Fibroblast of pulmonary artery (primary cell): ENCODE measurements around the gene CRIM1.

Source experiments
- DNase-seq: peaks from one replicate; pipeline ENCODE4 v3.0.0-alpha.2; 2010; ENCODE audit warnings: low read depth
- H3K4me3 ChIP-seq: replicated peaks from 2 replicates; pipeline ENCODE4 v1.5.1; 2011; ENCODE audit warnings: low read depth, mild to moderate bottlenecking, control low read depth, low read length, moderate library complexity
- TF ChIP-seq, protein P1 (sequence below): IDR thresholded peaks from 2 replicates; pipeline ENCODE4 v1.5.1; 2011; ENCODE audit warnings: mild to moderate bottlenecking, control low read depth, low read length, inconsistent platforms; ENCODE audit errors: missing control alignments

The CRIM1 gene

DNA sequence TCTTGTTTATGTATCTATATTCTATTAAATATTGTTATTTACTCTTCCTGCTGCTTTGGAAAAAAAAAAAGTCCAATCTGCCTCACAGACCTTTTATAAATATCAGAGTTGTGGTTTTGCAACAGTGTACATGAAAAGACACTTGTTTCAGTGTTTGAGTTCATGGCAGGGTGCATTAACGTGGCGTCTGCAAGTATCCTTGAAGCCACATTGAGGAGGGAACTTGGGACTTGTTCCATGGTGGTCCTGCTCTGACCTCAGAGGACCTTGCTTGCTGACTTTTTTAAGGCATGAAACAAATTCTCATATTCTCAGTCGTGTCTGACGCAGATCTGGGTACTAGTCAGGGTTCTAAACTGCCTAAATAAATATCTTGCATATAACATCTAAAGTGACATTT, 55.1 kb downstream of the CRIM1 start:
- TF ChIP-seq, protein P1, sequence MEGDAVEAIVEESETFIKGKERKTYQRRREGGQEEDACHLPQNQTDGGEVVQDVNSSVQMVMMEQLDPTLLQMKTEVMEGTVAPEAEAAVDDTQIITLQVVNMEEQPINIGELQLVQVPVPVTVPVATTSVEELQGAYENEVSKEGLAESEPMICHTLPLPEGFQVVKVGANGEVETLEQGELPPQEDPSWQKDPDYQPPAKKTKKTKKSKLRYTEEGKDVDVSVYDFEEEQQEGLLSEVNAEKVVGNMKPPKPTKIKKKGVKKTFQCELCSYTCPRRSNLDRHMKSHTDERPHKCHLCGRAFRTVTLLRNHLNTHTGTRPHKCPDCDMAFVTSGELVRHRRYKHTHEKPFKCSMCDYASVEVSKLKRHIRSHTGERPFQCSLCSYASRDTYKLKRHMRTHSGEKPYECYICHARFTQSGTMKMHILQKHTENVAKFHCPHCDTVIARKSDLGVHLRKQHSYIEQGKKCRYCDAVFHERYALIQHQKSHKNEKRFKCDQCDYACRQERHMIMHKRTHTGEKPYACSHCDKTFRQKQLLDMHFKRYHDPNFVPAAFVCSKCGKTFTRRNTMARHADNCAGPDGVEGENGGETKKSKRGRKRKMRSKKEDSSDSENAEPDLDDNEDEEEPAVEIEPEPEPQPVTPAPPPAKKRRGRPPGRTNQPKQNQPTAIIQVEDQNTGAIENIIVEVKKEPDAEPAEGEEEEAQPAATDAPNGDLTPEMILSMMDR: no peak
- H3K4me3 ChIP-seq: no peak overlapping the region
- DNase-seq: no peak

DNA sequence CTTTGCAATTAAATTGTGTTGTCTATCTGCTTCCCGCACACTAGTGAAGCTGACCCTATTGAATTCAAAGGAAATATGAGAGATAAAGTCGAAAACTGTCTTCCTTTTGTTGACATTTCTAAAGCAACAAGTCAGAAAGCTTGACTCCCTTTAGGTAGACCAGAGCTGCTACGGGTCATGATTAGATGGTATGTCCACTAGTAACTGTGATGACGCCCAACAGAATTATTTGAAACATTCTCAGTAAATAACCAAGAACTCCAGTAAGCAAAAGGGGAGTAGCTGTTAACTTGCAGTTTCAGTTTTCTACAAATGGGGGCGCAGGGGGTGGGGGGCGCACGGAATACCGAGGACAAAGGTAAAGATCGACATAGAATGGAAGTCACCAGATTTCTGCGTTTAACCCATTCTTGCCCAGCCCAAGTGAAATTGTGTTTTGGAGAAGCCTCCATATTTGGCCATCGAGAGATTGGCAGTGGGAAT, 56.4 kb downstream of the CRIM1 start:
- peak; percentile 61 for DNase-seq
- TF ChIP-seq, protein P1: peak; percentile 10
- H3K4me3 ChIP-seq: no peak overlapping the region

- TF ChIP-seq, protein P1: no peak
- peak; percentile 71 for DNase-seq
- no peak overlapping the region for H3K4me3 ChIP-seq
These were observed 57.6 kb downstream of the CRIM1 start for GRCh38 chr2:36413218-36413617.

- no peak for DNase-seq
- H3K4me3 ChIP-seq: no peak overlapping the region
- TF ChIP-seq, protein P1: no peak
These were observed 58.7 kb downstream of the CRIM1 start for GRCh38 chr2:36414307-36414706.

- TF ChIP-seq, protein P1: no peak
- no peak overlapping the region for H3K4me3 ChIP-seq
- no peak for DNase-seq
These were observed 59.9 kb downstream of the CRIM1 start for GRCh38 chr2:36415381-36416022.

DNA sequence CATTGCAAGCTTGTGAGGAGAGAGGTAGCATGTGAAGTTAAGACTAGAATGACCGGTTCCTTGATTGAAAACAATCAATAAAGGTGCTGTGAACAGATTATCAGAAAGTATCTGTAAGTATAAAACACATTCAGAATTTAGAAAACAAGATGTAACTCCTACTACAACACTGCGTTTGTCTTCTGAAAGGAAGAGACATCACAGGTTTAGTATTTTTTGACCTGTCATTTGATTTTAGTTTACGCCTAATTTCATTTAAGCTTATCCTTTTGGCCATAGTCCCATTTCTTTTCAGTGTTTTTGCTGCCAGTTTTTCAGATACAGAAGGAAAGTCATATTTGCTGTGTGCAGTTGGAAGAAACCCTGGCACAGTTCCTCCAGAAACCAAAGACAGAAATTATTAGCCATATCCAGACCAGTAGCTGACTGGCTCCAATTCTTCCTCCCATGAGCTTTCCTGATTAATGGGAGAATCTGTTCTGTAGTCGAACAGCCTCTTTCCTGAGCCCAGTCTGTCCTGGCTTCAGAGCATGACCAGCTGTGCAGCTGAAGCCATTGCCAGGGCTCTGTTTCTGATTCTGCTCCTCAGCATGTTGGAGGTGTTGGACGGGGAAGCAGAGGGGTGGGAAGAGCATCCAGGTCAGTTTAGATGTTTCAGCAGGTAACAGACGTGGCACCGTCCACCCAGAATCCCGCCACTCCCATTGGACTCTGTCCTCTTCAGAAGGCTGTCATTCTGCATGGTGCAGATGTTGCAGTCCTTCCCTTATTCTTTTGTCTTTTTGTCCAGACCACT, 61.0 kb downstream of the CRIM1 start:
- no peak overlapping the region for H3K4me3 ChIP-seq
- TF ChIP-seq, protein P1: no peak
- no peak for DNase-seq
